22Rv1 (cell line): ENCODE data around the gene STXBP6.

Experiments used
- H3K27ac ChIP-seq: fragments of 450-650 bp; 2 replicates; pipeline ENCODE4 v1.5.1; 2017
- ZFX ChIP-seq: fragments of 450-650 bp; IDR thresholded peaks from 2 replicates; pipeline ENCODE4 v1.6.1; 2017; ENCODE audit warnings: antibody characterized with exemption, borderline replicate concordance
- TF ChIP-seq, protein P1 (sequence below): fragments of 450-650 bp; IDR thresholded peaks from 2 replicates; pipeline ENCODE4 v1.5.1; 2017; ENCODE audit warnings: mild to moderate bottlenecking

The STXBP6 gene

DNA sequence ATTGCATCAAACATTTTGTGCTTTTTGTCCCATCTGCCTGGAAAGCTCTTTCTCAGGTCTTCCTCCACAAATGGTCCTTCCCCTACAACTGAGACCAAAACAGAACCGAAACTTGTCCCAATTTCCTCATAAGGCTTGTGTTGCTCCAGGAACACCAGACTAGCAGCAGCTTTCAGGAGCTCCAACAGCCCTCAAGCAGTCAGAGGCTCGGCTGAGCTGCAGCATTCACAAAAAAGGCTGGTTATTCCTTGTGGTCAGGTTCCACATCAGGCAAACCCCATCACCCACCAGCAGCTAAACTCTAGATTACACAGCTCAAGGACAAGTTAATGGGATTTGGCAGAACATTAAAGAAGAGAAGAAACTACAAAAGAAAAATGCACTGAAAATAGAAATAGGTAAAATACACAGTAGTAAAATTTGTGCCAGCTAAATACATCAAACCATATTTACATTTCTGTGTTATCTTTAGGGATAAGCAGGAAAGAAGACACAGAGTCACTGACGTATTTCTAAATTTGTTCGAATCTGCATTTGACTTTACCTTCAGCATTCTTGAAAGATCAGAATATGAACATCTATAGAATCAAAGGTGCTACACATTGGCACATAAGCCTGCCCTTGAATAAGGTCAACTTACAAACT is 141.2 kb downstream of the STXBP6 start:
- TF ChIP-seq, protein P1, sequence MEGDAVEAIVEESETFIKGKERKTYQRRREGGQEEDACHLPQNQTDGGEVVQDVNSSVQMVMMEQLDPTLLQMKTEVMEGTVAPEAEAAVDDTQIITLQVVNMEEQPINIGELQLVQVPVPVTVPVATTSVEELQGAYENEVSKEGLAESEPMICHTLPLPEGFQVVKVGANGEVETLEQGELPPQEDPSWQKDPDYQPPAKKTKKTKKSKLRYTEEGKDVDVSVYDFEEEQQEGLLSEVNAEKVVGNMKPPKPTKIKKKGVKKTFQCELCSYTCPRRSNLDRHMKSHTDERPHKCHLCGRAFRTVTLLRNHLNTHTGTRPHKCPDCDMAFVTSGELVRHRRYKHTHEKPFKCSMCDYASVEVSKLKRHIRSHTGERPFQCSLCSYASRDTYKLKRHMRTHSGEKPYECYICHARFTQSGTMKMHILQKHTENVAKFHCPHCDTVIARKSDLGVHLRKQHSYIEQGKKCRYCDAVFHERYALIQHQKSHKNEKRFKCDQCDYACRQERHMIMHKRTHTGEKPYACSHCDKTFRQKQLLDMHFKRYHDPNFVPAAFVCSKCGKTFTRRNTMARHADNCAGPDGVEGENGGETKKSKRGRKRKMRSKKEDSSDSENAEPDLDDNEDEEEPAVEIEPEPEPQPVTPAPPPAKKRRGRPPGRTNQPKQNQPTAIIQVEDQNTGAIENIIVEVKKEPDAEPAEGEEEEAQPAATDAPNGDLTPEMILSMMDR: no peak
- TF ChIP-seq ZFX: no peak
- H3K27ac ChIP-seq: peak overlapping the region; percentile 9; the same call in 1 of the 2 replicates

DNA sequence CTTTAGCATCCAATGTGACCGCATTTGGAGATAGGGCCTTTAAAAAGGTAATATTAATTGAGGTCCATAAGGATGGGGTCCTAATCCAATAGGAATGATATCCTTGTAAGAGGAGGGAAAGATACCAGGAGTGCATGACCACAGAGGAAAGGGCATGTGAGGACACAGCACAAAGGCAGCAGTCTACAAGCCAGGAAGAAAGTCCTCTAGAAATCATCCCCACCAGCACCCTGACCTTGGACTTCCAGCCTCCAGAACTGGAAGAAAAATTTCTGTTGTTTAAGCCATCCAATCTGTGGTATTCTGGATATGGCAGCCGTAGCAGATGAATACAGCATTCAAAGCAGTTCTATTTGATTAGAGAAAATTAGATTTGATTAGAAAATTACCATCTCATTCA is 145.4 kb downstream of the STXBP6 start:
- H3K27ac ChIP-seq: no peak overlapping the region
- TF ChIP-seq, protein P1: no peak
- TF ChIP-seq ZFX: no peak

DNA sequence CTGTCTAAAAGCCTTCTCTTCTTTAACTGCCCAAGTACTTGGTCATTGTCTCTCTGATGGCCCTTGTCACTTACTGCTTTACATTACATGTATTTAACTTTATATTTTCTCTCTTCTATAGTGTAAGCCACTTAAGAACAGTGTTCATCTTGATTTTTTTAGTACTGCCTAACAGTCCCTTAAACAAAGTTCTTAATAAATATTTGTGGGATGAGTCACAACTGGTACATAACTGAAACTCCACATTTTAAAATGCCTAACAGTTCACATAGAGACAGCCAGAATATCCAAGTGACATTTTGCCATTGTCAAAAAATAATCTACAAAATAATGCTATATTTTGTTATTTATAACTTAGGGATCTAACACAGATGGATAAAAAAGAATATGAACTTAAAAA is 146.6 kb downstream of the STXBP6 start:
- TF ChIP-seq, protein P1: no peak
- TF ChIP-seq ZFX: no peak
- H3K27ac ChIP-seq: no peak overlapping the region

DNA sequence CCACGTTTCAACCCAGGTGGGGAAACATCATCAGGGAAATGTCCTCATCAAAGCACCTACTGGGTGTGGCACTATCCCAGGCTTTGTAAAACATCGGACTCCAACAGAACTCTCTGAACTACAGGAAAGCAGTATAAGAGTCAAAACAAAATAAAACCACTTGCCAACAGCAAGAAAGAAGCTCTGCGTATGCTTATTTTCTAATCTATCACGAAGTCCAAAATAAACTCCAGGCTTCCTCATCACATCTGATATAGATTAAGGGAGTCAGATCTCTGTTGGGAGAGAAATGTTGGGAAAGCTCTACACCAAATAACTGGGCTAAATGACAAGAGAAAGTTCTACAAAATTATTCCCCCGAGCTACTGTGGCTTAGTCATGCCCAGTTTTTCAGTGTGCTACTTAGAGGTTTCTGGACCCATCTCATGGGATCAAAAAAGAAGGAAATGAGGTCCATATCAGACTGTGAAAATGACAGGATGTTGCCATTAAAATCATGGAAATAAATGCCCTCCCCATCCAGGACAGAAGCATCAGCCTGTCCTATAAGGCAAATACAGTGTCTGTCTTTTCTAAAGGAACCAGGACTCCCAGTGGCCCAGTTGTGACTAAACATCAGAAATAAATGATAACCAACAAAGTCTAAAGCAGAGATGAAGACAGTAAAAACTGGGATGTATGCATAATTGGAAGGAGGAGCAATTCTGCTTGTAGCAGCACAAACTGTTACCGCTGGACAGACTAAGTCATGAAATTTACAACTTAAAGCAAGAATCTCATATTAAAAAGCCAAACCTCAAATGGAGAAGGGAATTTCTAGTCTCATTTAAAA is 149.5 kb downstream of the STXBP6 start:
- H3K27ac ChIP-seq: no peak overlapping the region
- no peak for TF ChIP-seq ZFX
- TF ChIP-seq, protein P1: no peak

DNA sequence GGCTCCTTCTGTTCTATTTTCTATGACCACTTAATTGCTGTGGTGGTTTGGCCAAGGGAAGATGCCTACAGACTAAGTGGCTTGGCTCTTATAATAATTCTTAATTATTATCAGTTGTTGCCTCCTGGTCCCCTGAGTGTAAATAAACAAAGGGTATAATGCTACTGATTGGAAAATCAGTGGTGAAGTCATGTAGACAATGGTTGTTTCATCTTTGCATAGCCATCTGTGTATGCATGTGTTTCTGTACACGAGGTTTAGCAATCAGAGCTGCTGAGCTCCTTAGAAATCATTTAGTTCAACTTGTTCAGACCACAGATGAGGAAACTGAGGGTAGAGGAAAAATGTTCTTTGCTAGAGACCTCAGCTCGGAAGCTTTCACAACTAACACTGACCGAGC is 152.2 kb downstream of the STXBP6 start:
- no peak for TF ChIP-seq ZFX
- TF ChIP-seq, protein P1: no peak
- H3K27ac ChIP-seq: no peak overlapping the region

DNA sequence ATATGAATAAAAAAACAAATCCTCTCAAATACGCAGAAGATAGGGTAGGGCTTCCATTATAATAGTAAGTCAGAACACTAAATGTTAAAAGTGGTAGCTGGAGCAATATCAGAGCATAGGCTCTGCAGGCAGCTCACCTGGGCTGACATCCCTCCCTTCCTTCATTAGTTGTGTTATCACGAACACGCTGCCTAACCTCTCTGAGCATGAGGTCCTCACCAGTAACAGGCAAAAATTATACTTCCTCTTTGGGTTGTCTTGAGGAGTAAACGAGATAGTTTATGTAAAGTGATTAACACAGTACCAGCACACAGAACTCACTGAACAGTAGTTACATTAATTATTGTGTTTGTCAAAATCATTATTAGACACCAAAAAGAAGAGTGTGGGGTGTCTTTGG is 154.3 kb downstream of the STXBP6 start:
- H3K27ac ChIP-seq: no peak overlapping the region
- TF ChIP-seq, protein P1: no peak
- TF ChIP-seq ZFX: no peak

DNA sequence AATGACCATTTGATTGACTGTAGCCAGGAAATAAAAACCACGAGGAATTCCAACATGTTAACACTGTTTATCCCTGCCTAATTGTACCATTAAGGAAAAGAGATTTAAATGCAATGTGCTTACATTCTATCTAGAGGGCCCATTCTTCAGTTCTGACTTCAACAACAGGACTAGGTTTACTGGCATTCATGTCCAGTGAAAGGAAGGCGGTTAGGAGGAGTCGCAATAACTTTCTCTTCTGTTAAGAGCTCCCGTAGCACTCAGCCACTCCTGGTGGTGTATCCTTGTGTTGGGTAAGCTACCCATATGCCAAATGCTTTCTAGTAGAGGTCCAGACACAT is 154.7 kb downstream of the STXBP6 start:
- no peak overlapping the region for H3K27ac ChIP-seq
- TF ChIP-seq, protein P1: no peak
